HG02642 (cell line): Measurements from ENCODE around the gene VSNL1.

Experiments used
- ATAC-seq: cut with Tn5 transposase; IDR thresholded peaks from one replicate; pipeline ENCODE4 v1.9.1; 2021; ENCODE audit warnings: mild to moderate bottlenecking; ENCODE audit not compliant: unreplicated experiment, poor library complexity

The VSNL1 gene

GRCh38 chr2:17672583-17673317 is 132.3 kb downstream of the VSNL1 start:
- no peak for ATAC-seq

GRCh38 chr2:17674817-17675216 is 134.3 kb downstream of the VSNL1 start:
- ATAC-seq, result no peak

- ATAC-seq, result no peak
These were observed 139.6 kb downstream of the VSNL1 start for GRCh38 chr2:17680119-17680518.

GRCh38 chr2:17682098-17682857 is 141.8 kb downstream of the VSNL1 start:
- ATAC-seq, result no peak

- ATAC-seq, result no peak
These were observed 143.5 kb downstream of the VSNL1 start for GRCh38 chr2:17683981-17684380.

GRCh38 chr2:17688600-17688999 is 148.1 kb downstream of the VSNL1 start:
- no peak for ATAC-seq

GRCh38 chr2:17689010-17689409 is 148.5 kb downstream of the VSNL1 start:
- ATAC-seq, result no peak

- ATAC-seq, result no peak
These were observed 150.3 kb downstream of the VSNL1 start for GRCh38 chr2:17690776-17691175.
